Endothelial cell of umbilical vein (primary cell): ENCODE results near the gene CPNE8. TPM values are rescaled to one million over a fixed set of nuclear protein-coding genes. Genes with fewer than 3 reads are reported as not detected.

Experiments used
- BruUV-seq: library from RNA; stranded (reverse); fragments of 400-500 nt; replicated peaks from 2 replicates; lab custom pipeline; 2021; lab: Mats Ljungman, UMichigan
- CTCF ChIA-PET: fragments of 300-600, 350-600 bp; sonication (Branson Sonifier 250); formaldehyde crosslinking; loops from one replicate; lab custom pipeline; 2021; ENCODE audit warnings: antibody characterized with exemption, inconsistent platforms; lab: Charles Lee
- POLR2A ChIA-PET: fragments of 300-600, 350-600 bp; sonication (Branson Sonifier 250); formaldehyde crosslinking; loops from one replicate; lab custom pipeline; 2021; ENCODE audit warnings: antibody characterized with exemption, inconsistent platforms; lab: Charles Lee
- DNase-seq: peaks from one replicate; pipeline ENCODE4 v3.0.0-alpha.2; 2011; ENCODE audit warnings: low read depth, low spot score
- FAIRE-seq: peaks from 2 replicates; lab custom pipeline; 2011; peaks lifted over from hg19 to GRCh38; lab: Jason Lieb, UNC
- H2AFZ ChIP-seq: 2 replicates; pipeline ENCODE4 v1.6.0; 2012; ENCODE audit warnings: low read depth, low read length, control low read depth, inconsistent platforms
- H3K27ac ChIP-seq: 2 replicates; pipeline ENCODE4 v1.5.1; 2011; ENCODE audit warnings: low read depth, mild to moderate bottlenecking, control low read depth, low read length, moderate library complexity; ENCODE audit not compliant: insufficient read depth
- H3K27me3 ChIP-seq, 2 experiments: 2 replicates each; pipeline versions ENCODE4 v1.6.0 to v1.6.1; 2011; ENCODE audit warnings: low read length in 2 of 2, mixed read lengths in 1 of 2; ENCODE audit not compliant: control insufficient read depth in 2 of 2, insufficient read depth in 2 of 2
- H3K36me3 ChIP-seq, 2 experiments: 2 replicates in 1 of 2; 3 replicates in 1 of 2; pipeline ENCODE4 v1.5.1; 2011; ENCODE audit warnings: low read length in 2 of 2, mild to moderate bottlenecking in 1 of 2, moderate library complexity in 1 of 2; ENCODE audit not compliant: control insufficient read depth in 2 of 2, insufficient read depth in 2 of 2; ENCODE audit errors: extremely low read depth in 1 of 2
- H3K4me1 ChIP-seq: 3 replicates; pipeline ENCODE4 v1.5.1; 2011; ENCODE audit warnings: mild to moderate bottlenecking, low read length; ENCODE audit not compliant: control insufficient read depth, insufficient read depth; ENCODE audit errors: extremely low read depth
- H3K4me2 ChIP-seq: 2 replicates; pipeline ENCODE4 v1.6.1; 2011; ENCODE audit warnings: low read length, control low read depth, mixed read lengths; ENCODE audit not compliant: insufficient read depth
- H3K4me3 ChIP-seq, 3 experiments: fragments of 200-600 bp in 1 of 3; sonication (generic), shearing (Covaris generic) in 1 of 3; replicated peaks in 1 of 3; 2 replicates each; pipeline ENCODE4 v1.5.1; 2011 to 2016; ENCODE audit warnings: control low read depth in 3 of 3, low read length in 3 of 3, mild to moderate bottlenecking in 2 of 3, inconsistent platforms in 1 of 3, low read depth in 1 of 3, moderate library complexity in 1 of 3; ENCODE audit not compliant: insufficient read depth in 1 of 3
- H3K79me2 ChIP-seq: 2 replicates; pipeline ENCODE4 v1.6.0; 2012; ENCODE audit warnings: low read length, inconsistent platforms; ENCODE audit not compliant: control insufficient read depth, insufficient read depth
- H3K9ac ChIP-seq: replicated peaks from 2 replicates; pipeline ENCODE3; 2011; ENCODE audit warnings: low read length, control low read depth; ENCODE audit not compliant: insufficient read depth; ENCODE audit errors: extremely low read depth
- H3K9me1 ChIP-seq: replicated peaks from 3 replicates; pipeline ENCODE4 v1.6.0; 2011; ENCODE audit warnings: mild to moderate bottlenecking, low read length; ENCODE audit not compliant: control insufficient read depth, insufficient read depth; ENCODE audit errors: extremely low read depth
- H3K9me3 ChIP-seq: replicated peaks from 2 replicates; pipeline ENCODE4 v1.5.1; 2012; ENCODE audit warnings: low read length, inconsistent platforms; ENCODE audit not compliant: control insufficient read depth, insufficient read depth
- H4K20me1 ChIP-seq: replicated peaks from 2 replicates; pipeline ENCODE3; 2011; ENCODE audit warnings: mild to moderate bottlenecking, low read length; ENCODE audit not compliant: control insufficient read depth, insufficient read depth; ENCODE audit errors: extremely low read depth
- CTCF ChIP-seq, 2 donors: IDR thresholded peaks; 1 replicate in 1 of 2; 2 replicates in 1 of 2; pipeline ENCODE4 v1.5.1; 2011; ENCODE audit warnings: low read length in 2 of 2, mild to moderate bottlenecking in 2 of 2, moderate library complexity in 2 of 2, control low read depth in 1 of 2, inconsistent platforms in 1 of 2, low read depth in 1 of 2; ENCODE audit not compliant: insufficient read depth in 1 of 2; ENCODE audit errors: extremely low read depth in 1 of 2
- FOS ChIP-seq: IDR thresholded peaks from 2 replicates; pipeline ENCODE4 v1.6.1; 2011; ENCODE audit warnings: mild to moderate bottlenecking, low read length, moderate library complexity, borderline replicate concordance; ENCODE audit not compliant: insufficient read depth
- GATA2 ChIP-seq: IDR thresholded peaks from 2 replicates; pipeline ENCODE4 v1.7.0; 2011; ENCODE audit warnings: low read depth, mild to moderate bottlenecking, moderate library complexity, mixed read lengths, low read length; ENCODE audit not compliant: insufficient read length, insufficient read depth
- JUN ChIP-seq: IDR thresholded peaks from 2 replicates; pipeline ENCODE4 v1.6.1; 2011; ENCODE audit warnings: borderline replicate concordance, low read depth; ENCODE audit not compliant: insufficient read length, insufficient read depth
- POLR2AphosphoS5 ChIP-seq: IDR thresholded peaks from 2 replicates; pipeline ENCODE4 v1.6.1; 2012; ENCODE audit warnings: low read depth, mild to moderate bottlenecking, control low read depth, low read length, moderate library complexity; ENCODE audit not compliant: insufficient read depth
- dilution Hi-C: fragments of 300-500 bp; cut with MboI; formaldehyde crosslinking; loops from one replicate; pipeline ENCODE4 v1.15.0; 2019; ENCODE audit warnings: low sequenced_read_pairs; ENCODE audit not compliant: extremely low pct_ligation_motif_present
- intact Hi-C: fragments of 100-400 bp; cut with micrococcal nuclease; formaldehyde crosslinking; loops from one replicate; pipeline ENCODE4 v1.10.0; 2022
- polyA plus RNA-seq, 4 experiments: library from polyadenylated mRNA; depleted of rRNA in 3 of 4; stranded (reverse) in 3 of 4; unstranded in 1 of 4; fragments of >200 nt; gene quantifications; 2 replicates each; pipeline versions ENCODE4 v1.2.1 to v1.2.3, GENCODE V29; 2011 to 2012; ENCODE audit warnings: missing spikeins in 1 of 4
- total RNA-seq: library from RNA; stranded (reverse); gene quantifications from 2 replicates; pipeline ENCODE4 v1.2.3, GENCODE V29; 2021
- TF ChIP-seq, protein P1 (sequence below): IDR thresholded peaks from 2 replicates; pipeline ENCODE4 v1.6.1; 2011; ENCODE audit not compliant: insufficient read depth, insufficient read length

CPNE8 gene
- total and polyA plus RNA-seq, 2 donors (not counting 3 experiments of a cell fraction or from before 2014, with no cell fraction given): 4.4 to 13.7 TPM

DNA sequence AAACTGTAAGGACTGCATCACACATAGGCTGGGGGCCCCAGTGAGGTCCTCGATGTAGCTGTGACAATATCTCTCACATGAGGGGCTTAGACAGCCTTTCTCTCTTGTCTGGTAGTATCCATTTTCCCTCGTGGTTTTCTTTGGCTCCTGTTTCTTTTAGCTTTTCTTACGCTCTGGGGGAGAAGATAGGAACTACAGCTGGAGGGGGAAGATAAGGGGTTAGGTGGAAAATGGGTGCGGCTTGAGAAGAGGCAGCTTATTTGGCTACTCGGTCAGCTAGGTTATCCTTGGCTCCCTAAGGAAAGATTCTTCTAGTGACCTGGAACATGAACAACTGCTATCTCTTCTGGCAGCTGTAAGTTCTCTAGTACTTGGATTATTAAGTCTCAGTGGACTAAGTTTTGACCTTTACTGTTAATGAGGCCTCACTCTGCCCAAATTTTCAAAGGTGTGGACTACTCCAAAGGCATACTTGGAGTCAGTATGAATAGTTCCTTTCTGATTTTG is 28.7 kb upstream of the CPNE8 start:
- no TSS peak for BruUV-seq
- Histone ChIP-seq H3K4me1 (no peaks in the 10 kb centered on the region), H3K36me3 (no peaks in the 10 kb centered on the region), H3K9me1 (no peaks in the 10 kb centered on the region), H3K9ac (no peak overlapping the region), H3K27ac (no peak overlapping the region), H3K4me2 (no peak overlapping the region), H3K27me3 (no peaks in the 10 kb centered on the region), H2AFZ (no peak overlapping the region), H3K79me2 (no peaks in the 10 kb centered on the region), H3K4me3 (no peak overlapping the region), H4K20me1 (no peaks in the 10 kb centered on the region), H3K9me3 (no peaks in the 10 kb centered on the region)
- dilution Hi-C loops: no loop called here
- ChIA-PET POLR2A (no interaction called here), CTCF (no interaction called here)
- no peak for TF ChIP-seq POLR2AphosphoS5
- no peak for TF ChIP-seq FOS
- no peak for TF ChIP-seq CTCF (IDR thresholded peaks at IDR 0.05; ENCODE audit: extremely low read depth in 1 of 2, insufficient read depth in 1 of 2, low read depth in 1 of 2, low read length in 2 of 2)
- TF ChIP-seq JUN: no peak
- TF ChIP-seq GATA2: no peak
- TF ChIP-seq, protein P1, sequence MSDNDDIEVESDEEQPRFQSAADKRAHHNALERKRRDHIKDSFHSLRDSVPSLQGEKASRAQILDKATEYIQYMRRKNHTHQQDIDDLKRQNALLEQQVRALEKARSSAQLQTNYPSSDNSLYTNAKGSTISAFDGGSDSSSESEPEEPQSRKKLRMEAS: no peak
- intact Hi-C loops: no loop called here
- DNase-seq (no peak), FAIRE-seq (no peak)
